Esophagus muscularis mucosa (tissue), 4 donors: ENCODE results near the gene KMO. TPM values are rescaled to one million over a fixed set of nuclear protein-coding genes. Genes with fewer than 3 reads are reported as not detected.

Source experiments
- DNase-seq: peaks from one replicate; pipeline ENCODE4 v3.0.0-alpha.2; 2017; ENCODE audit errors: extremely low spot score
- H3K27ac ChIP-seq, 4 donors: fragments of 200-600 bp; sonication (generic); replicated peaks in 1 of 4; 1 replicate in 3 of 4; 2 replicates in 1 of 4; pipeline ENCODE4 v1.5.1; 2016 to 2019; ENCODE audit warnings: mild to moderate bottlenecking in 1 of 4
- H3K27me3 ChIP-seq, 4 donors: fragments of 200-600 bp; sonication (generic); one replicate each; pipeline versions ENCODE4 v1.5.1 to v1.6.0; 2016 to 2019
- H3K36me3 ChIP-seq, 4 donors: fragments of 200-600 bp; sonication (generic); one replicate each; pipeline ENCODE4 v1.5.1; 2016 to 2019
- H3K4me1 ChIP-seq, 4 donors: fragments of 200-600 bp; sonication (generic); one replicate each; pipeline ENCODE4 v1.5.1; 2016 to 2019
- H3K4me3 ChIP-seq, 4 donors: fragments of 200-600 bp; sonication (generic); 1 replicate in 2 of 4; 2 replicates in 2 of 4; pipeline ENCODE4 v1.5.1; 2016 to 2019; ENCODE audit warnings: mild to moderate bottlenecking in 4 of 4, moderate library complexity in 1 of 4
- H3K9me3 ChIP-seq, 4 donors: fragments of 200-600 bp; sonication (generic); 1 replicate in 3 of 4; 2 replicates in 1 of 4; pipeline ENCODE4 v1.5.1; 2016 to 2019
- EP300 ChIP-seq: sonication (generic); formaldehyde crosslinking; IDR thresholded peaks from one replicate; pipeline ENCODE4 v1.6.1; 2017; ENCODE audit warnings: antibody characterized with exemption
- POLR2A ChIP-seq: fragments of 450-650 bp; IDR thresholded peaks from one replicate; pipeline ENCODE4 v1.6.1; 2017; ENCODE audit warnings: antibody characterized with exemption, moderate library complexity, mild to moderate bottlenecking, low read depth
- POLR2AphosphoS5 ChIP-seq, 2 donors: sonication (generic); formaldehyde crosslinking; IDR thresholded peaks; one replicate each; pipeline ENCODE4 v1.6.1; 2017; ENCODE audit warnings: antibody characterized with exemption in 2 of 2
- WGBS: methylation state at CpG from one replicate; pipeline ENCODE4 v1.1.5; 2018; 5-methylcytosine and 5-hydroxymethylcytosine counted together
- intact Hi-C: fragments of 100-400 bp; cut with DNase I; formaldehyde crosslinking; loops from one replicate; pipeline ENCODE4 v1.15.1; 2023
- total RNA-seq, 4 donors: library from RNA; depleted of rRNA; stranded (reverse); fragments of >200 nt; gene quantifications; one replicate each; pipeline versions ENCODE4 v1.1.0 to v1.2.1, GENCODE V29; 2016
- TF ChIP-seq, protein P1 (sequence below), 3 experiments: fragments of 200-600 bp in 2 of 3; fragments of 450-650 bp in 1 of 3; sonication (generic) in 2 of 3; IDR thresholded peaks; one replicate each; pipeline ENCODE4 v1.5.1; 2017 to 2019; ENCODE audit warnings: antibody characterized with exemption in 3 of 3, mild to moderate bottlenecking in 2 of 3, moderate library complexity in 1 of 3

KMO gene
- total RNA-seq, 4 donors from 2014 or later = 0.29 to 0.83 (median 0.42) TPM; not detected in 1

DNA sequence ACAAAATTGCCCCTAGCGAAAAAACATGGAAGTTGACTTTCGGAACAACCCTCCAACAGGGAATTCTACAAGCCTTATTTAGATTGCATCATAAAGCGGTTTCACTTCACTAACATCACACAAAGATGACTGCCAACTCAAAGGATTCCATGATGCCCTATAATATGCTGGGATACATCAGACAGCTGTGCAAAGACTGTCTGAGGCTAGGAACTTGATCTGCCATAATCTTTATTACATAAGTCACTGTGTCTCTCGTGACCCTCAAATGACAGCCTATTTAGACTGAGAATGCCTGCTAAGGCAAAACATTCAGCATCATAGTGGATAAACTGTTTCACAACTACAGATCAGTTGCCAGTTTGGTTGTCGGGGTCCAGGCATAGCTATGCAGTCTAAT, 36.4 kb upstream of the KMO start:
- peaks cover 26 to 75% (median 64%) of the 10 kb centered on the region in 4 donors for H3K36me3 ChIP-seq
- no peaks in the 10 kb centered on the region for H3K4me1 ChIP-seq
- no peak overlapping the region for H3K27ac ChIP-seq
- WGBS = 88% methylated on average over 5 of the region's 5 CpGs
- no peak overlapping the region for H3K4me3 ChIP-seq
- no peaks in the 10 kb centered on the region for H3K9me3 ChIP-seq
- intact Hi-C loops = no loop called here
- H3K27me3 ChIP-seq = no peaks in the 10 kb centered on the region
- no peak for DNase-seq
- TF ChIP-seq, protein P1, sequence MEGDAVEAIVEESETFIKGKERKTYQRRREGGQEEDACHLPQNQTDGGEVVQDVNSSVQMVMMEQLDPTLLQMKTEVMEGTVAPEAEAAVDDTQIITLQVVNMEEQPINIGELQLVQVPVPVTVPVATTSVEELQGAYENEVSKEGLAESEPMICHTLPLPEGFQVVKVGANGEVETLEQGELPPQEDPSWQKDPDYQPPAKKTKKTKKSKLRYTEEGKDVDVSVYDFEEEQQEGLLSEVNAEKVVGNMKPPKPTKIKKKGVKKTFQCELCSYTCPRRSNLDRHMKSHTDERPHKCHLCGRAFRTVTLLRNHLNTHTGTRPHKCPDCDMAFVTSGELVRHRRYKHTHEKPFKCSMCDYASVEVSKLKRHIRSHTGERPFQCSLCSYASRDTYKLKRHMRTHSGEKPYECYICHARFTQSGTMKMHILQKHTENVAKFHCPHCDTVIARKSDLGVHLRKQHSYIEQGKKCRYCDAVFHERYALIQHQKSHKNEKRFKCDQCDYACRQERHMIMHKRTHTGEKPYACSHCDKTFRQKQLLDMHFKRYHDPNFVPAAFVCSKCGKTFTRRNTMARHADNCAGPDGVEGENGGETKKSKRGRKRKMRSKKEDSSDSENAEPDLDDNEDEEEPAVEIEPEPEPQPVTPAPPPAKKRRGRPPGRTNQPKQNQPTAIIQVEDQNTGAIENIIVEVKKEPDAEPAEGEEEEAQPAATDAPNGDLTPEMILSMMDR (IDR thresholded peaks at IDR 0.05) = no peak
- TF ChIP-seq POLR2A = no peak

DNA sequence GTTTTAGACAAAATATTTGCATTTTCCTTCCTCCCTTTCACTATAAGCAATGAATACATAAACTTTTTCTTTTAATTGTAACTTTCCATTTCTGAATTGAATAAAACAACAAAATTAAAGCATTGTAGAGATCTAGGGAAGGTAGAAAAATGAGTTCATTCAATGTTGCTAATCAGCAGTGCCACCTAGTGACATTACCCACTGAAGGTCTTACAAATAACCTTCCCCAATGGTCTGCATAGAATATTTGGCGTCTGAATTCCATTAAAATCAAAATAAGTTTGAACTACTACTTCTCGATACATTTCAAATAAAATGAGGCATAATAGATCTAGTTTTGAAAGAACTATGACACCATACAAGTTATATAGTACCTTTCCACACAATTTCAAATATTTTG, 32.3 kb upstream of the KMO start:
- no peaks in the 10 kb centered on the region for H3K27me3 ChIP-seq
- H3K27ac ChIP-seq = no peak overlapping the region
- H3K4me1 ChIP-seq = no peaks in the 10 kb centered on the region
- TF ChIP-seq, protein P1 (IDR thresholded peaks at IDR 0.05) = no peak
- TF ChIP-seq EP300 = no peak
- no peak for TF ChIP-seq POLR2AphosphoS5 (IDR thresholded peaks at IDR 0.05)
- TF ChIP-seq POLR2A = no peak
- peaks cover 46 to 99% (median 87%) of the 10 kb centered on the region in 4 donors for H3K36me3 ChIP-seq
- no peak for DNase-seq
- WGBS = 90% methylated on average over 2 of the region's 2 CpGs
- no peak overlapping the region for H3K4me3 ChIP-seq
- intact Hi-C loops = no loop called here
- no peaks in the 10 kb centered on the region for H3K9me3 ChIP-seq

DNA sequence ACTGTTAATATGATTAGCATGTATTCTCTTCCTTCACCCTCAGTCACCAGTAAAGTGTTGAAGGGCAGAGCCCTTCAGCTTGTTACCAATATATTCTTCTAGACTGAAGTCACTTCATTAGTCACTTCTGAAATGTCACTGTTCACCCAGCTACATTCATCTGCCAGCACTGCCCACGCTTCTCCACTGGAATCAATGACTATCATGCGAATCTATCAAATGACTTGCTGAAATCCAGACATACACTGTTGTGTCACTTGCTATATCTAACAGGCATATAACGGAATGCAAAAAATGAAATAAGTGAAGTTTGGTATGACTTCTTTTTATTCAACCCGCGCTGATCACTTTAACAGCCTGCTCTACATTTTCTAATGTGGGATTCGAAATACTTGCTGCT, 28.7 kb upstream of the KMO start:
- DNase-seq = no peak
- Histone ChIP-seq H3K27ac (no peak overlapping the region), H3K4me1 (no peaks in the 10 kb centered on the region), H3K36me3 (peaks cover 43 to 99% (median 88%) of the 10 kb centered on the region in 4 donors), H3K9me3 (no peaks in the 10 kb centered on the region), H3K4me3 (no peak overlapping the region), H3K27me3 (no peaks in the 10 kb centered on the region)
- intact Hi-C loops = no loop called here
- TF ChIP-seq POLR2A (no peak), POLR2AphosphoS5 (IDR thresholded peaks at IDR 0.05) (no peak), EP300 (no peak)
- TF ChIP-seq, protein P1 (IDR thresholded peaks at IDR 0.05) = no peak
- WGBS = 95% methylated on average over 6 of the region's 6 CpGs

DNA sequence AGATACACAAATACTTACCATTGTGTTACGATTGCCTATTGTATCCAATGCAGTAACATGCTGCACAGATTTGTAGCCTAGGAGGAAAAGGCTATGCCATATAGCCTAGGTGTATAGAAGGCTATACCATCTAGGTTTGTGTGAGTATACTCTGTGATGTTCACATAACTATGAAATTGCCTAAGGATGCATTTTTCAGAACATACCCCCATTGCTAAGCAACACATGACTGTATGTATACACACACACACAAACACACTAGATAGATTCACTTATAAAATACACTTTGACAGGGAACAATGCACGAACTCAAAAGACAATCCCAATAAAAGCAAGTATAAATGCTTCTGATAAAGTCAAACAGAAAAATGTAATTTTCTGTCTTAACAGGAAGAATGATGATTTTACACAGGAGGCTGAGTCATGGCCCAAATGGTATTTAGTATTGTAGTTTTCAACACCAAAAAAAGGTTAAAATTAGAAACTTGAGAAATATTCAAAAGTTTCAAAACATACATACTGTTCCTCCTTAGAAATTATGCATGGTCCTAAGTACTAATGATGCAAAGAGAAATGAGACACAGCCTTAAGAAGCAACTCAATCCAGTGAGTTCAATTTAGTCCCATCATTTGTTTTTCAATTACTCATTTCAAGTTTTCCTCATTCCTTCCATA, 24.9 kb upstream of the KMO start:
- peaks cover 44 to 100% (median 91%) of the 10 kb centered on the region in 4 donors for H3K36me3 ChIP-seq
- no peaks in the 10 kb centered on the region for H3K27me3 ChIP-seq
- no peak for DNase-seq
- intact Hi-C loops = no loop called here
- WGBS = 85% methylated on average over 2 of the region's 2 CpGs
- no peak overlapping the region for H3K4me3 ChIP-seq
- H3K4me1 ChIP-seq = no peaks in the 10 kb centered on the region
- H3K27ac ChIP-seq = no peak overlapping the region
- TF ChIP-seq EP300 = no peak
- TF ChIP-seq POLR2AphosphoS5 (IDR thresholded peaks at IDR 0.05) = no peak
- TF ChIP-seq POLR2A = no peak
- TF ChIP-seq, protein P1 (IDR thresholded peaks at IDR 0.05) = no peak
- H3K9me3 ChIP-seq = no peaks in the 10 kb centered on the region

DNA sequence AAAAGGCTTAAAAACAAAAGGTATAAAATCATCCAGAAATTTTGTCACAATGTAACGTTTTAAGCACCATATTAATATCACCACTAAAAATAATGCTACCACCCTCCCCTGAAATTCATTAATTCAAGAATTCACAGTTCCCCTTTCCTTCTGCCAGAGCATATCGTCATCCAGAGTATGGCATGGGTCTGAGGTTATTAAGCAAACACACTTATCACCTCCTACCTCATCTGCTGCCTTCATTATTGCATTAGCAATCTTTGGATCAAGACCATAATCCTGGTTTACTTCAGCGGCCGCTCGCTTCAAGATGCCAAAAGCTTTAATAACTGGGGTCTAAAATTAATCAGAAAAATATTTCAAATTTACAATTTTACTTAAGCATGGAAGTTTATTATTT, 18.8 kb upstream of the KMO start:
- no peaks in the 10 kb centered on the region for H3K9me3 ChIP-seq
- H3K4me1 ChIP-seq = peaks cover 4 to 20% (median 16%) of the 10 kb centered on the region in 4 donors
- peaks cover 9 to 67% (median 53%) of the 10 kb centered on the region in 4 donors for H3K36me3 ChIP-seq
- H3K27me3 ChIP-seq = no peaks in the 10 kb centered on the region
- H3K4me3 ChIP-seq = no peak overlapping the region
- intact Hi-C loops = no loop called here
- no peak for DNase-seq
- 93% methylated on average over 5 of the region's 5 CpGs for WGBS
- no peak for TF ChIP-seq POLR2A
- no peak for TF ChIP-seq POLR2AphosphoS5 (IDR thresholded peaks at IDR 0.05)
- H3K27ac ChIP-seq = no peak overlapping the region
